GM18868 (cell line): ENCODE data around the gene UCN3.
"Not testable (repeated sequence)": the region's sequence is repeated elsewhere in the genome, so short reads cannot be mapped to it uniquely, and the experiment has no call there.

Experiments used
- ATAC-seq: cut with Tn5 transposase; IDR thresholded peaks from one replicate; pipeline ENCODE4 v1.9.1; 2021; ENCODE audit warnings: mild to moderate bottlenecking, moderate library complexity; ENCODE audit not compliant: unreplicated experiment

UCN3 gene

GRCh38 chr10:5365928-5366327 is 1.2 kb downstream of the UCN3 start:
- ATAC-seq = no peak

GRCh38 chr10:5369362-5370158 is 4.8 kb downstream of the UCN3 start:
- no peak for ATAC-seq

DNA sequence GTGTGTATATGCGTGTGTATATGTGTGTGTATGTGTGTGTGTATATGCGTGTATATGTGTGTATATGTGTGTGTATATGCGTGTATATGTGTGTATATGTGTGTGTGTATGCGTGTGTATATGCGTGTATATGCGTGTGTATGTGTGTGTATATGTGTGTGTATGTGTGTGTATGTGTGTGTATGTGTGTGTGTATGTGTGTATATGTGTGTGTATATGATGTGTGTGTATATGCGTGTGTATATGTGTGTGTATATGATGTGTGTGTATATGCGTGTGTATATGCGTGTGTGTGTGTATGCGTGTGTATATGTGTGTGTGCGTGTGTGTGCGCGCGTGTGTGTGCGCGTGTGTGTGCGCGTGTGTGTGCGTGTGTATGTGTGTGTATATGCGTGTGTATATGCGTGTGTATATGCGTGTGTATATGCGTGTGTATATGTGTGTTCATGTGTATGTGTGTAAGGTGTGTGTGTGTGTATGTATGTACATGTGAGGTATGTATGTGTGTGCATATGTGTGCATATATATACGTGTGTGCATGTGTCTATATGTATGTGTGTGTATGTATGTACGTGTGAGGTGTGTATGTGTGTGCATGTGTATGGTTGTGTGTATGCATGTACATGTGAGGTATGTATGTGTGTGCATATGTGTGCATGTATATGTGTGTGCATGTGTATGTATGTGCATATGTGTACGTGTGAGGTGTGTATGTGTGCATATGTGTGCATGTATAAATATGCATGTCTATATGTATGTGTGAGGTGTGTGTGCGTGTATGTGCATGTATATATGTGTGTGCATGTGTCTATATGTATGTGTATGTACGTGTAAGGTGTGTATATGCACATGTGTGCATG is 6.0 kb downstream of the UCN3 start:
- no peak for ATAC-seq

DNA sequence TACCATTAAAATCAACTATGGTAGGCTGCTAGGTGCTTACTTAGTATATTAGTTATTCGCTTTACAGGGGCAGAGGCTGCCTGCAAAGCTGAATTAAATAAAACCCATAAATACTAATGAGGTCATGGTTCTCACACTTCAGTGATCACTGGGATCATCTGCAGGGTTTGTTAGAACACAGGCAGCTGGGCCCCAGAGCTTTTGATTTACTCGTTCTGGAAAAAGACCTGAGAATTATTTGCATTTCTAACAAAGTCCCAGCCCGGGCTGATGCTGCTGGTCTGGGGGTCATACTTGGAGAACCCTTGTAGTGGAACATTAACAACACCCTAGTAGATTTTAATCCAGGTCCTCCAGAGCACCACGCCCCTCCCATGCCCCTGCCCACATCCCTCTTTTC is 8.5 kb downstream of the UCN3 start:
- ATAC-seq = no peak

DNA sequence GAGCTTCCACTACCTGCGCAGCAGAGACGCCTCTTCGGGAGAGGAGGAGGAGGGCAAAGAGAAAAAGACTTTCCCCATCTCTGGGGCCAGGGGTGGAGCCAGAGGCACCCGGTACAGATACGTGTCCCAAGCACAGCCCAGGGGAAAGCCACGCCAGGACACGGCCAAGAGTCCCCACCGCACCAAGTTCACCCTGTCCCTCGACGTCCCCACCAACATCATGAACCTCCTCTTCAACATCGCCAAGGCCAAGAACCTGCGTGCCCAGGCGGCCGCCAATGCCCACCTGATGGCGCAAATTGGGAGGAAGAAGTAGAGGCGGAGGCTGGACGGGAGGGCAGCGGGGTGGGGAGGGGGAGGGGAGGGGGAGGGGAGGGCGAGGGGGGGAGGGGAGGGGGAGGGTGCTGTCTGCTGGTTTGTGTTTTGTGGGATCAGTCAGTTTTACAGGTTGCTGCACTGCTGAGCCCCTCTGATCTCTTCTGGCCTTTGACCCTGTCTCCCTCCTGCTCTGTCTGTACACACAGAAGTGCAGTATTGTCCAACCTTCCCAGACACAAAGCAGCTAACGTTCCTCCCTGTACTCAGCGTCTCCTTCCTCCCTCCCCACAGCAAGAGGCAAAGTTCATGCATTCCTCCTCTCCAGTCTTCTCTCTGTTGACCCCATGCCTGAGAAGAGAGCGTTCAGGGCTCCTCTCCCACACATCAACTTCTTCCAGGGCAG is 9.3 kb downstream of the UCN3 start:
- ATAC-seq = no peak

GRCh38 chr10:5376450-5376849 is 11.7 kb downstream of the UCN3 start:
- ATAC-seq = no peak

GRCh38 chr10:5379202-5379601 is 14.4 kb downstream of the UCN3 start:
- ATAC-seq = not testable (repeated sequence)

- ATAC-seq = not testable (repeated sequence)
These were observed 15.6 kb downstream of the UCN3 start for GRCh38 chr10:5380395-5380794.

GRCh38 chr10:5381187-5381586 is 16.4 kb downstream of the UCN3 start:
- no peak for ATAC-seq

- ATAC-seq = no peak
These were observed 20.5 kb downstream of the UCN3 start for GRCh38 chr10:5385224-5385623.

GRCh38 chr10:5387169-5387568 is 22.4 kb downstream of the UCN3 start:
- ATAC-seq = no peak

GRCh38 chr10:5390607-5391205 is 25.9 kb downstream of the UCN3 start:
- ATAC-seq = no peak

DNA sequence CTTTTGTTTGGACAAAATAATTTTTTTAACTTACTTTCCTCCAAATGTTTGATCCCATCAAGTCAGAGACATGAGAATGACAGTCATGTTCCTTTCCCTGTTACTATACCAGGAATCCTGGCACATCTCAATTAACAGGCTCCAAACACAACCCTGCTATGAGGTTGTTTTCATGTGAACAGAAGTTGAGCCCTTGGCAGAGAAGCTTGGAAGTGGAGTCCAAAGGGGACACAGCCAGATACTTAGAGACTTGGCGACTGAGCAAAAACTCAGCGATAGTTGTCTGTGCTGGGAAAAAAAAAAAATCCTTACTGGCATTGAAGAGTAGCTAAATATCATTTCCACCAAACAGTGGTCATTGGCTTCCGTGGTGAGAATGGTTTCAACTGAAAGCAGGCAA is 27.0 kb downstream of the UCN3 start:
- ATAC-seq = no peak

DNA sequence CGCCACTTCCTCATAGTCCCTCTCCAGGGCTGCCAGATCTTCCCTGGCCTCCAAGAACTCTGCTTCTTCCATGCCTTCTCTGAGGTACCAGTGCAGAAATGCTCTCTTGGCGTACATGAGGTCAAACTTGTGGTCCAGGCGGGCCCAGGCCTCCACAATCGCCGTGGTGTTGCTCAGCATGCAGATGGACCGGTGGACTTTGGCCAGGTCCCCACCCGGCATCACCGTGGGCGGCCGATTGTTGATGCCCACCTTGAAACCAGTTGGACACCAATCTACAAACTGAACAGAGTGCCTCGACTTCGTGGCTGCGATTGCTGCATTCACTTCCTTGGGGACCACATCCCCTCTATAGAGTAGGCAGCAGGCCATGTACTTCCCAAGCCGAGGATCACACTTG is 28.8 kb downstream of the UCN3 start:
- ATAC-seq = no peak

DNA sequence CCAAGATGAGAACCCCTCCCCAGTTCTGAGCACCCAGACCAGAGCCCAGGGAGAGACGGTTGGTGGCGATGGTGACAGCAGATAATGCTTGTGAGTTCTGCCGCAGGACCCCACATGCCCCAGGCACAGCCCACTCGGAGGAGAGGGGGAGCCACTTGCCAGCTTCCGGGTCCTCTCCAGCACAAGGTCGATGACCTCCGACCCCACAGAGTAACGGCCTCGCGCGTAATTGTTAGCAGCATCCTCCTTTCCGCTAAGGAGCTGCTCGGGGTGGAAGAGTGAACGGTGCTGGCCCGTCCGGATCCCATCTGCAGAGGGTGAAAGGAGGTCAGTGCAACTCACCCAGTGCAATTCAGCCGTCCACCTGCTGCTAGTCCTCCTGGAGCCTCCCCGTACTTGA is 30.4 kb downstream of the UCN3 start:
- ATAC-seq = no peak

DNA sequence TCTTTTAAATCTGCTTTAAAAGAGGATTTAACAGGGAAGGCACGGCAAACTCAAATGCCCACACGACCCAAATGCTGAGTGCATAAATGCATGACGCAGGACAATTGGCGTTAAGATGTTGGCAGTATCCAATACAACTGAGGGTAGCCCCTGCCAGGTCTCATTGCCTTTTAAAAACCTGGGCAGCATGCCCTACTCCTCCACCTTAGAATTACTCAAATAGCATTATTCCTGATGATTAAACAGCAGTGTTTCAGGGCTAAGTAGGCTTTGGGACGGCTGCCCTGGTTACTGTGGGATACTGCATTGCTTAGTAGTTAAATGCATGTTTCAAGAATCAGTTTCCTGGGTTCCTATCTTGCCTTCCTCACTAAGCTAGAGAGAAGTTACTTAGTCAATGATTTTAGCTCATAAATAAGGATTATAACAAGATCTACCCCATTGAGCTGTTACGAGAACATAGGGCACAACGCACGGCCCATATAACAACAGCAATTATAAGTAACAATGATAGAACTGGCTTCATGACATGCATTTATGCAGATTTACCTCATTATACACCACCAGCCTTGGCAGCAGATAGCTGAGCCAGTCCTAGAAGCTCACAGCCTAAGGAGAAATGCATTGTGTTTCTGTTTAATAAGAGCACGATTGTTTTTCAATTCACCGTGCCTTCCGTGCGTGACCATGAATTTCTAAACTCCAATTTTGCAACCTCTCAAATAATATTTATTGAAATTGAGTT is 32.0 kb downstream of the UCN3 start:
- ATAC-seq = no peak

DNA sequence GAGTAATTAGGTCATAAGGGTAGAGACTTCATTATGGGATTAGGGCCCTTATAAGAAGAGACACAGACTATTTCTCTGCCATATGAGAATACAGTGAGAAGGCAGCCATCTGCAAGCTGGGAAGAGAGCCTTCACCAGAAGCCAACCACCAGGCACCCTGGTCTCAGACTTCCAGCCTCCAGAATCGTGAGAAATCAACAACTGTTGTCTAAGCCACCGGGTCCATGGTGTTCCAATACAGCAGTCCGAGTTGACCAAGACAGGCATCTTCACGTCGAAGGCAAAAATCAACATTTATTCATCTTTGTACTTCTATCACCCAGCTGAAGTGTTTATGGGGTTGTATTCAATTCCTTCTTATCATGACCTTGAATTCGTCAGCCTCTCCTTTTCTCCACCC is 34.6 kb downstream of the UCN3 start:
- no peak for ATAC-seq

DNA sequence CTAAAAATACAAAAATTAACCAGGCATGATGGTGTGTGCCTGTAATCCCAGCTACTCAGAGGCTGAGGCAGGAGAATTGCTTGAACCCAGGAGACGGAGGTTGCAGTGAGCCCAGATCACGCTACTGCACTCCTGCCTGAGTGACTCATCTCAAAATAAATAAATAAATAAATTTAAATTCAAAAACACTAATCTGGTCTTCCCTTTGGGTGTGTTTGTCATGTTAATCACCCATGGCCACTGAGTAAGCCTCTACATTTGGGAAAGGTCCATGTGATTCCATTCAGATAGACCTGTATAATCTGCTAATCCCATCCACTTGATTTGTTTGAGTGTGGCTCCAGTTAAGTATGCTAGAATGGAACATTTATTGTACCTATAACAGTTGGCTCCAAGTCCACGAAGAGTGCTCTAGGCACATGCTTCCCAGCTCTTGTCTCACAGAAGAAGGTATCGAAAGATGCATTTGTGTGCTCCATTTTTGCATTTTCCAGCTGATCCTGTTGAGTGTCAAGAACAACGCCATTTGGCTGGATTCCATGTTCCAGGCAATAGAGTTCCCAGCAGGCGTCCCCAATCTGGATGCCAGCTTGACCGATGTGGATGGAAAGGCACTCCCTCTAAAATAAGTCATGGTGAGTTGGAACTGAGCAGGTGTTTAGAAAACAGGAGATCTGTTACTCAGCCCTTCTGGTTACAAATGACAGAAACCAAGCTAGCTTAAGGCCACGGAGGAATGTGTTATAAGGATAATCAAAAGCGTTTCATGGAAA is 35.9 kb downstream of the UCN3 start:
- no peak for ATAC-seq

DNA sequence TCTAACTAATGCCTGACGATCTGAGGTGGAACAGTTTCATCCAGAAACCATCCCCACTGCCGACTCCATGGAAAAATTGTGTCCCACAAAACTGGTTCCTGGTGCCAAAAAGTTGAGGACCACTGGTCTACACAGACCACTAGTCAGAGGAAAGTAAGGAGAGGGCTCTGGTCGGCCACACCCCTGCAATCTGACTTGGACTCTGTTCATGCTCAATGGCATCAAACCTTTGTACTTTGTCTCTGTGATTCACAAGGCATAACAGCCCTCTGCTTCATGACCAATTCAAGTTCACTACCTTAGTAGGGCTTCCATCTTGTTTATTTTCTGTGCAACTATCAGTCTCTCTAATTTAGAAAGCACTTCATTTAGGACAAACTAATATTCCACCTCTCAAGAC is 38.0 kb downstream of the UCN3 start:
- no peak for ATAC-seq
